ENCODE data around the gene GPR50.

GRCh38 chrX:151167791-151168345, 8.5 kb upstream of the GPR50 start:
- TF ChIP-seq CTCF (conservative IDR thresholded peaks at IDR 0.05; ENCODE audit: low read length) = no peak
- TF ChIP-seq EZH2phosphoT487 (IDR thresholded peaks at IDR 0.05; ENCODE audit: borderline replicate concordance) = no peak
